HCEC 1CT (cell line): ENCODE results near the gene PEAK3.

ENCODE experiments used
- DNase-seq: peaks from one replicate; pipeline ENCODE4 v3.0.0-alpha.2; 2017

PEAK3 gene

DNA sequence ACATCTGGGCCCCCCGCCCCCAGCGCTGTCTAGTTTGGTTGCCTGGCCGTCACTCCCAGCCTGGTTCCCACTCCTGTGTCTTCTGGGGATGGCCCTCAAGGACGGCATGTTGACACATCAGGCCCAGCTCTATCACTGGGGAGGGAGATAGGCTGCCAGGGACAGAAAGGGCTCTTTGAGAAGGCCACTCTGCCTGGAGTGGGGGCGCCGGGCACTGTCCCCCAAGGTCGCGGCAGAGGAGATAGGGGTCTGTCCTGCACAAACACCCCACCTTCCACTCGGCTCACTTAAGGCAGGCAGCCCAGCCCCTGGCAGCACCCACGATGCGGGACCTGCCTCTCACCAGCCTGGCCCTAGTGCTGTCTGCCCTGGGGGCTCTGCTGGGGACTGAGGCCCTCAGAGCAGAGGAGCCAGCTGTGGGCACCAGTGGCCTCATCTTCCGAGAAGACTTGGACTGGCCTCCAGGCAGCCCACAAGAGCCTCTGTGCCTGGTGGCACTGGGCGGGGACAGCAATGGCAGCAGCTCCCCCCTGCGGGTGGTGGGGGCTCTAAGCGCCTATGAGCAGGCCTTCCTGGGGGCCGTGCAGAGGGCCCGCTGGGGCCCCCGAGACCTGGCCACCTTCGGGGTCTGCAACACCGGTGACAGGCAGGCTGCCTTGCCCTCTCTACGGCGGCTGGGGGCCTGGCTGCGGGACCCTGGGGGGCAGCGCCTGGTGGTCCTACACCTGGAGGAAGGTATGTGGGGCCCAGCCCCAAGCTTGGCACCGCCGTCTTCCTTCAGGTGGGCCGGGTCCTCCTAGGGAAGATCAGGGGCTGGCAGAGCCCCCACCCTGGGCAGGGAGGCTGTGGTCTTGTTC is 32.7 kb downstream of the PEAK3 start, which contains the start of gene AMH:
TSS of gene AMH (plus strand) at position 314 of the 857 bp plus-strand sequence. CDS start at position 324, 10 bp downstream.
- DNase-seq: no peak

DNA sequence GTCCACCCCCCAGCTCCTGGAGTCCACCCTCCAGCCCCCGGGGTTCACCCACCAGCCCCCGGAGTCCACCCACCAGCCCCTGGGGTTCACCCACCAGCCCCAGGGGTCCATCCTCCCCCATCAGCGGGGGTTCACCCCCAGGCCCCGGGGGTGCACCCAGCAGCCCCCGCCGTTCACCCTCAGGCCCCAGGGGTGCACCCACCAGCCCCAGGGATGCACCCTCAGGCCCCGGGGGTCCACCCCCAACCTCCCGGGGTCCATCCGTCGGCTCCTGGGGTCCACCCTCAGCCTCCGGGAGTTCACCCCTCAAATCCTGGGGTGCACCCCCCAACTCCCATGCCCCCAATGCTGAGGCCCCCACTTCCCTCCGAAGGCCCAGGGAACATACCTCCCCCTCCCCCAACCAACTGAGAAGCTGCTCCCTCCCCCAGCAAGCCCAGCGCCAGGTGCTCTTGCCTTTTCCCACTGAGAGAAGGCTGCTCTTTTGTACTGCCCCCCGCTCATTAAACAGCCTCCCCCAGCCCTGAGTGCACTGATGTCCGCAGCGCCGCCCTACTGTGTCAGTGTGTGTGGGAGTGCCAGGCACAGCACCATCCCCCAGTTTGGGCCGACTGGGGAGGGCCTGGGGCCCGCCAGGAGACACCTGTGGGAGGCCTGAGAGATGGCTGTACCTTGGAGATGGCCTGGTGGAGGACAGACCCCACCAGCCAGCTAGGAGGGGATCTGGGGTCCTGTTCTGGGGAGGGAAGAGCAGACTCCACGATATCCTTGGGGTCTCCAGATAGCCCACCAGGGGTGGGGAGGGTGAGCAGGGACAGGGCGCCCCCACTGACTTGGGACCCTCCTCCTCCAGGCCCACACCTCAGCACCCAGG is 33.6 kb downstream of the PEAK3 start:
- no peak for DNase-seq

DNA sequence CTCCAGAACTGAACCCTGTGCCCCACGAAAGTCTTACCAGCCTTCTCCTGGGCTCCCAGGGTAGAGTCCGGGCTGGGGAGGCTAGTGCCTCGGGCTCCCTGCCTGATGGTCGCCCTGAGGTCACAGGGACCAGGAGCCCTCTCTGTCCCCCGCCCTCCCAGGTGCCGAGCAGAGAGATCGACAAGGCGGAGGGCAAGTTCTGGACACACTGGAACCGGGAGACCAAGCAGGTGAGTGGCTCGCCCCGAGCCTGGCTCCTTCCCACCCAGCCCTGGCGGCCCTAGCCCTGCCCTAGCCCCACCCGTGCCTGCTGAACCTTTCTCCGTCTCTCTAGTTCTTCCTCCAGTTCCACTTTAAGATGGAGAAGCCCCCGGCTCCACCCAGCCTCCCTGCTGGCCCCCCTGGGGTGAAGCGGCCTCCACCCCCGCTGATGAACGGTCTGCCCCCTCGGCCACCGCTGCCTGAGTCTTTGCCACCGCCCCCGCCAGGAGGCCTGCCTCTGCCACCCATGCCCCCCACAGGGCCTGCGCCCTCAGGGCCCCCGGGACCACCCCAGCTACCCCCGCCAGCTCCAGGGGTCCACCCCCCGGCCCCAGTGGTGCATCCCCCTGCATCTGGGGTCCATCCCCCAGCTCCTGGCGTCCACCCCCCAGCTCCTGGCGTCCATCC is 34.4 kb downstream of the PEAK3 start:
- DNase-seq: no peak

DNA sequence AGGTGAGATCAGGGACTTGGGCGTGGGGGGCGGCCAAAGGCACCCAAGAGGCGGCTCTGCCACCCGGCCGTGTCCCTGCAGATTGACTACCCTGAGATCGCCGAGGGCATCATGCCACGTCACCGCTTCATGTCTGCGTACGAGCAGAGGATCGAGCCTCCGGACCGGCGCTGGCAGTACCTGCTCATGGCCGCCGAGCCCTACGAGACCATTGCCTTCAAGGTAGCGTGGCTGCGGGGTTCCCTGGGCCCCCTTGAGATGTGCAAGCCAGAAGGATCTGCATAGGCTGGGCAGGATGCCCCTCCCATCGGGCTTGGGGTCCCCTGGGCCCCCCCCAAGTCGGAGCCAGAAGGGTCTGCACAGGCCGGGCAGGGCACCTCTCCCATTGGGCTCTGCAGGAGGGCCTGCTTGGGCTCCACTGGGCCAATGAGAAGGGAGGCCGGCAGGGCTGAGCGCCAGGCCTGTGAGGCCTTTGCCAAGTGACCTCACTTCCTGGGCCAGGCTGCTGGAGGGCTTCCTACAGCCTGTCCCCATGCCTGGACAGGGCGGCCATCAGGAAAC is 35.1 kb downstream of the PEAK3 start:
- DNase-seq: peak; percentile 53

DNA sequence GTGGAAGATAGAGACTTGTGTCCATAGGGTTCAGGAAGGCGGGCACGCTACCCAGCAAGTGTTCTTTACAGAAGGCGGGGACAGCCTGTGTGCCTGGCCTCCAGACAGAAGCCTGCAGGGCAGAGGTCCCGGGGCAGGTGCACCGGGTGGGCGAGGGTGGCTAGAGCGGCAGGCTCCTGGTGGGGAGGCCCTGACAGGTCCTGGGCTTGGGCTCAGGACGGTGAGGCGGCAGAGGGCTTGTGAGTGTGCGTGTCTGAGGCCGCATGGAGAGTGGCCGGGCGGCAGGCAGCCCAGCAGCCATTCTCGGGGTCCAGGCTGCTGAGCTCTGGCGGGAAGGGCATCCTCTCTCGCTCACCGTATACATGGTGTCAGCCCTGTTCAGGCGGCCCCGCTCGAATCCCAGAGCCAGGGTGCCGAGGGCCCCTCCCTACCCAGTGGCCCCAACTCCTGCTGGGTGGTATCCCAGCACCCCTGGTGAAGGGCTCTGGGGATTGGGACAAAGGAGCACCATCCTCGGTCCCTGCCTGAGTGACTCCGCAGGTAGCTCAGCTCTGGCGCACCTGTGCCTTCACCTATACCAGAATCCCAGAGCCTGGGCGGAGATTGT is 35.9 kb downstream of the PEAK3 start:
- DNase-seq: no peak

DNA sequence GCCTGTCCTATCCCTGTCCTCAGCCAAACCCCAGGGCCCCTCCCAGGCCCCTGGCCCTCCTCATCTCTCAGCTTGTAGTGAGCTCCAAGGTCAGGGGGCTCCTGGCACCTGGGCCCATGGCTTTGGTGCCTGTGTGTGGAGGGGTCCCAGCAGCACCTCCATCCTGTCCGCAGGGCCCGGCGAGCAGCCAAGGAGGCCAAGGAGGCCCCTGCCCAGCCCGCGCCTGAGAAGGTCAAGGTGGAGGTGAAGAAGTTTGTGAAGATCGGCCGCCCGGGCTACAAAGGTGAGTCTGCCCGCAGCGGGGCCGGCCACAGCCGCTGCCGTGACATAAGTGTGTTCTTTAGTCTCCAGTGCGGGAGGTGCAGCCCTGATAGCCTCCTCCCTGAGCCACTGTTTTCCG is 36.7 kb downstream of the PEAK3 start:
- DNase-seq: no peak

DNA sequence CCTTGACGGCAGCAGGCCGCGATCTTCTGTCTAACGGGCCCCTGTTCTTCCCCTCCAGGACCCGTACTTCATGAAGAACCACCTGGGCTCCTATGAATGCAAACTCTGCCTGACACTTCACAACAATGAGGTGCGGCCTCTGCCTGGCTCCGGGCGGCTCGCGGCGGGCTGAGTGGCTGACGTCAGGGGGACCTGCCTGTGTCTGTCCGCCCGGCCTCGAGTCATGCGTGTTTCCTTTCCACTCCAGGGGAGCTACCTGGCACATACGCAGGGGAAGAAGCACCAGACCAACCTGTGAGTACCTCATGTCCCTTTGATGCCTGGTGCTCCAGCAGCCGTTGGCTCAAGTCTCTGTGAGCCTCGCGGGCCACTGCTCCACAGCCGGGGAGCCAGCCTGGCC is 37.5 kb downstream of the PEAK3 start:
- no peak for DNase-seq

DNA sequence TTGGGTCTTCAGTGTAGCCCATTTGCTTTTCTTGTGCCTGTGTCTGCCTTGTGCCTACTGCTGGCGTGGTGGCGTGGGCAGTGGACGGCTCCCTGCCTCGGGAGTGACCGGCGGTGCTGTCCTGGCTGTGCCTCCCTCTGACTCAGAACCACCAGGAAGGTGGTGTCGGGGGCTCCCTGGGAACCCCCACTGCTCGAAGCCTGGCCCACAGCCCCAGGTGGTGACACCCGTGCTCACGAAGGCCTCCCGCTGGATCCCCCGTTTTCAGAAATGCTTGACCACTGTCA is 37.9 kb downstream of the PEAK3 start:
- DNase-seq: no peak

DNA sequence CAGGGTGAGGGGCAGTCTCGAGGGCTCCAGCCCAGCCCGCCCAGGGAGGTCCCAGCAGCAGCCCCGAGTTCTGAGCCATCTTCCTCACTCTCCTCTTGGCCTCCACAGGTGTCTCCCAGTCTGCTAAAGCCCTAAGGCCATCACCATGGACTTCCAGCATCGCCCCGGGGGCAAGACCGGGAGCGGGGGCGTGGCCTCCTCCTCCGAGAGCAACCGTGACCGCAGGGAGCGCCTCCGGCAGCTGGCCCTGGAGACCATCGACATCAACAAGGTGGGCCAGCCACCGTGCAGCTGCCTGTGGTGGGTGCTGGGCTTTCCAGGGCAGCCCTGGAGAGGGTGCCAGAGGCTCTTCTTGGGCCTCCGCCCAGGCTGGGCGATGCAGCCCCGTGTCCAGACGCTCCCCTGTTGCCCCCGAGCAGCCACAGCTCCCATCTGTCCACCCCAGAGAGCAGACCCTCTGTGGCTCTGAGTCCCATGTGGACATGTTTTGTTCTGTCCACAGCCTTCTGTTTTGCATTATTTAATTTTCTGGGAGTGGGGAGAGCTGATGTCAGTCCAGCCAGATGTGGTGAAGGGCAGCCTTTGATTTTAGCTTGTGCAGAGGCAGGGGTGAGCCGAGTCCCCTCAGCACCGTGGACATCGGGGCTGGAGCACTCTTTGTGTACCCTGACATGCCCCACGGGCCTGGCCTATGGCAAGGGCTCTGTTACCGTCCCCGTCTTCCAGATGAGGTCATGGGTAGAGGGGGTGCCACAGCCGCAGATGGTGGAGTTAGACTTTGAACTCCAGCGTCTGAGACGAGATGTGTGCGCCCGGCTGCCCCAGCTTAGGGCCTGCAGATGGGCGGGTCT is 38.5 kb downstream of the PEAK3 start:
- DNase-seq: no peak

DNA sequence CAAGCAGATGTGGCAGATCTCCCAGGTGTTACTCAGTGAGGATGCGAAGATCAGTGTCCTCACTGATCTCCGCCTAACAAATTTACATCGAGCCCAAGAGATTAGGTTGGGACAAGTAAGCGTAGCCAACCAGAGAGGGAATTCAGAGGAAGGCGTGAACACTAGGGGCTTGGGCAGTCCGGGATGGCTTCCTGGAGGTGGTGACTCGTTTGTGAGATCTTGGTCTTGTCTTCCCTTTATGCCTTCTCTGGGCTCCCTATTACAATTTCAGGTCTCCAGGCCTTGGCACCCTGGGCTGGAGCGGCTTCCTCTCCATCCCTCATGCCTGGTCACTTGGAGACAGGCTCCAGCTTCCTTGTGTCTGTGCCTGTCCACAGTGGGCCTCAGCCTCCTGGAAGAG is 39.2 kb downstream of the PEAK3 start:
- no peak for DNase-seq

DNA sequence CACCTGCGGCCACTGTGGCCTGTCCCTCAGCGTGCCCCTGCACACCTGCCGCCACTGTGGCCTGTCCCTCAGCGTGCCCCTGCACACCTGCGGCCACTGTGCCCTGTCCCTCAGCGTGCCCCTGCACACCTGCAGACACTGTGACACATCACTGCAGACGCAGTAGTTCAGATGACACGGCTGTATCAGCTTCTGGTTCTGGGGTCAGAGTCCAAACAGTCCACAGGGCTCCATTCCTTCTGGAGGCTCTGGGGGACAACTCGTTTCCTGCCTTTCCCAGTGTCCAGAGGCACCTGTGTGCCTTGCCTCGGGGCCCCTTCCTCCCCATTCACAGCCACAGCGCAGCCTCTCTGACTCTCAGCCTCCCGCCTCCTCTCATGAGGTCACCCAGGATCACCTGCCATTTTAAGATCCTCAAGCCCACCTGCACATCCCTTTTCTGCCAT is 39.9 kb downstream of the PEAK3 start:
- DNase-seq: no peak

DNA sequence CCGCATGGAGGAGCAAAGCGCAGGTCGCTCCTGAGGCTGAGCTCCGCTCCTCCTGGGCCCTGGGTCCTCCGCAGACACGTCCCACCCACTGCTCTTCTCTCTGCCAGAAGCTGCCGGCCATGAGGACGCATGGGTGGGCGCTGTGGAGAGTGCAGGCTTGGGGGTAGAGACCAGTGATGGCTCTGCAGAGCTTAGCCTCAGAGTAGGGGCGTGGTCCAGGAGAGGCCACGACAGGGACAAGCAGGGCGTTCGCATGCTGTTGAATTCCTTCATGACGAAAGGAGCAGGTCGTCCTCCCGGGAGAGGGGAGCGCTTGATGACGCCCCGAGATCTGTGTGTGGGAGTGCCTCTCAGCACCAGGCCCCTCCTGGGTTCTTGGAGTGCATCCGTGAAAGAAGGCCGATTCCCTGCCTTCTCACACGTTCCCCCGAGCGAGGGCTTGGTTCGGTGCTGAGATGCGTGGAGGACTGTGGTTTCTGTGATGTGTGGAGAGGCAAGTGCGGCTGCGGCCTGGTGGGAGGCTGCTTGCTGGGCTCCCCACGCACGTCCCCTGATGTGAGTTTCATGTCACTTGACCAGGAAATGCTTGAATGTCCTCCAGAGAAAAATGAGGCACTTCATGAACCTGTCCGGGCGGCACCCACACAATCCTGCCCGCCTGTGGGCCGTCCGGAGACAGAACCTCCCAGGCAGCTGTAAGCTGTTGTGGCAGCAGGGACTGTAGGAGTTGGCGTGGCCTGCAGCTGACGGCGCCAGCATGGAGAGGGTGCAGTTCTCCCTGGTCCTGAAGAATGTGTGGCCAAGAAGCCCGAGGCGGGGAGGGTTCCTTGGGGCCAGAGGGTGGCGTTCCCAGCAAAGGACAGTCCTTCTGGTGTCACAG is 40.9 kb downstream of the PEAK3 start:
- DNase-seq: no peak

DNA sequence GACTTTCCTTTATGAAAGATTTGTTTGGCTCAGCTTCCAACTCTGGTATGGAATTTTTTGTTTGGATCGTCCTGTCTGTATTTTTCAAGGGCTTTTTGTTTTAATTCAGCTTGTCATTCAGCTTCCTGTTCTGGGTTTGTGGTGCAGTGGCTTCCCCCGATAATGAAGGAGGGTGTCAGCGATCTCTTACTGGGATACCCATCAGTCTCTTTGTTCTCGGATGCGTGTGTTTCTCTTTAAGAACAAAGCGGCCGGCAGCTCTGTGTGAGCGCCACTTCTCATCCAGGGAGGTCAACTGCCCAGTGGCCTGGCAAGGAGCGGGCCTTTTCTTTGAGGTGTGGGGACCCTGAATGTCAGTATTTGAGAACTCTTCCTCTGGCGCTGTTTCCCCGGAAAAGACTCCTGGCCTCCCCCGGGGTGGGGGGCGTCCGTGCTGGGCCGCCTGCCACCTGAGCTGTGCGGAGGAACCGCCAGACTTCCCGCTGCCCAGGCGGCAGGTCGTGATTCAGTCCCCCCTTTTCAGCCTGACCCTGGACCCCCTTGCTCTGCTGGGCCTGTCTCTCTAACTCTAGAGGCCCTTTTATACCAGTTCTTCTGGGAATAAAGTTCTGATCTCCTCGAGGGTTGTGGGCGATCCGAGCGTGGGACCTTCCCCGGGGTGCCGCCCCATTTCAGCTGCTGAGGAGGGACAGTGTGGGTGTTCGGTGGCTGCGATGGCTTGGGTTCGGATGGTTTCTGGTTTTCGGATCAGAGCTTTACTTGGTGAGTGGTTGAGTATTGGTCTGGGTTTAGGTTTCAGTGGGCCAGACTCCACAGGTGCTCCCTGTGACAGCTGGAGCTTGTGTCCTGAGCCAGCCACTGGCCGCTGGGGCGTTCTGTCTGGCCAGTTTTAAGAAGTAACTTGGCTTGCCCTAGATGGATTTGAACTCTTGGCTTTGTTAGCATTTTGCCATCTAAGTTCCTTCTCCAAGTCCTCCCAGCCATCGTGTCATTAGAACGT is 41.9 kb downstream of the PEAK3 start:
- no peak for DNase-seq

DNA sequence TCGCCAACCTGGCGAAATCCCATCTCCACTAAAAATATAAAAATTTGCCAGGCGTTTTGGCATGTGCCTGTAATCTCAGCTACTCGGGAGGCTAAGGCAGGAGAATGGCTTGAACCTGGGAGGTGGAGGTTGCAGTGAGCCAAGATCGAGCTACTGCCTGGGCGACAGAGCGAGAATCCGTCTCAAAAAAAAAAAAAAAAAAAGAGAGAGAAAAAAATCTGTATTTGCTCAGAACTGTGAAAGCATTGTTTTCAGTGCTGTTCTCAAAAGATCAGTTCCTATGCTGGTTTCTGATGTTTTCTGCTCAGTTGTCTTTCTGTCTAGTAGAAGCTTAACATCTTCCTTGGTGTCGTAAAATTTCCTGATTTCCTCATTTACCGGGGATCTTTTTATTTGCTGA is 42.8 kb downstream of the PEAK3 start:
- DNase-seq: no peak

DNA sequence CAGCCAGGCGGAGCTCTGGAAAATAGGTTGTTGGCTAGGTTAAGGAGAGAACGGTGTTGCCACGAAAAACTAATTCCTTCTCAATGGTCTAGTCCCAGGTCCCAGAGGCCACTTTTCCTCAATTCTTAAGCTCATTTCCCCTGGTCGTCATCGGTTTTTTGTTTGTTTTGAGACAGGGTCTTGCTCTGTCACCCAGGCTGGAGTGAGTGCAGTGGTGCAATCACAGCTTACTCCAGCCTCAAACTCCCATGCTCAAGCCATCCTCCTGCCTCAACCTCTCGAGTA is 44.2 kb downstream of the PEAK3 start:
- DNase-seq: no peak

DNA sequence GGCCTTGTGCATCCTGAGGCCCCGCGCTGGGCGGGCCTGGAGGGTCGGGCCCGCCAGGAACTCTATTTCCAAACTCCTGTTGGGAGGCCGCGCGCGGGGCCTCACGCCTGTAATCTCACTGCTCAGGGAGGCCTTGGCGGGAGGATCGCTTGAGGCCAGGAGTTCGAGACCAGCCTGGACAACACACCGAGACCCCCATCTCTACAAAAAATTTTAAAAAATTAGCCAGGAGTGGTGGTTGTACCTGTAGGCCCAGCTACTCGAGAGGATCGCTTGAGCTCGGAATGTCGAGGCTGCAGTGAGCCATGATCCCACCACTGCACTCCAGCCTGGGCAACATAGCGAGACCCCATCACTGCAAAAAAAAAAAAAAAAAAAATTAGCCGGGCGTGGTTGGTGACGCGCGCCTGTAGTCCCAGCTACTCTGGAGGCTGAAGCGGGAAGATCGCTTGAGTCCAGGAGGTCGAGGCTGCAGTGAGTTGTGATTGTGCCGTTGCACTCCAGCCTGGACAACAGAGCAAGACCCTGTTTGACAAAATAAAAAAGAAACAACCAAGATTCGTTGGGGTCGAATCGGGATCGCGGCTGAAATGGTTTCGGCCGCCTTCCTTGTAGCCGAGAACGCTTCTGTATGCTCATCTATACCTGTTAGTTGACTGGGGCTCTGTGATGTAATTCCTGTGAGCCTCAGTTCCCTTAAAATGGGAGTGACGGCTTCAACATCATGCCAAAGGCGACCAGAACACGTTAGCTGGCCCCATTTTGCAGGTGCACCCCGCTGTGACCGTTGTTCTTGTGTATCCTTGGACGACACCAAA is 44.7 kb downstream of the PEAK3 start:
- DNase-seq: no peak

DNA sequence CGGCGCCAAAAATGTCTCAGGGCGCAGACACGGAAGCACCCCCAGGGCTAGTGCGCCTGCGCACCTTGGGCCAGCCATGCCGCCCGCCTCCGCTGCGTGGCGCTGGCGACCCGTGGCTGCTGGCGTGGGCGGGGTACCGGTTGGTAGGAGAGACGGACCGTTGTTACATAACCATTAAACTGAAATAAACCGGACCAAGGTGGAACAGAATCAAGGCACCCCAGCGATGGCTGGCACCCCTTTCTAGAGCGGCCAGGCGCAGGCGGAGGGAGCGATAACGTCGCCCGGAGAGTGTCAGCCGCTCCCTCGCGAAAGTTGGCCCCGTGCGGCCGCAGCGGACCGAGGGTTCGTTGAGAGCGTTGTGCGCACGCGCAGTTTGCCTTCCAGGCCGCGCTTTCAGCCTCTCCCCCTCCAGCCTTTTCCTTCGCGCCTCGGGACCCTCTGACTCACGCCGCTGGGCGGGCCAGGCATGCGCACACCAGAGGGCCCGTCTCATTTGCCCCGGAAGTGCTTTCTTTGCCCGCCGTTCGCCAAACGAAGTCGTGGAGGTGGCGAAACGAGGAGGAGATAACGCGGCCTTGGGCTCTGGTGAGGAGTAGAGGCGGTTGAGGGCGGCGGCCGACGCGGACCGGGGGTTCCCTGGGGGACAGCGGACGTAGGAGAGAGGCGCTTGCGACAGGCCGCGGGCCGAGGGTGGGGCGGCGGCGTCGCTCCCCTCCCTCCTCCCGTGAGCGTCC is 45.5 kb downstream of the PEAK3 start, which contains the start of the genes PLEKHJ1 and SF3A2:
TSS of gene PLEKHJ1 (minus strand) at position 16 of the 737 bp plus-strand sequence. CDS start 81 bp downstream, outside the sequence.
TSS of gene SF3A2 (plus strand) at position 511 of the 737 bp plus-strand sequence. CDS start 6,595 bp downstream, outside the sequence.
- DNase-seq: peak; percentile 97

DNA sequence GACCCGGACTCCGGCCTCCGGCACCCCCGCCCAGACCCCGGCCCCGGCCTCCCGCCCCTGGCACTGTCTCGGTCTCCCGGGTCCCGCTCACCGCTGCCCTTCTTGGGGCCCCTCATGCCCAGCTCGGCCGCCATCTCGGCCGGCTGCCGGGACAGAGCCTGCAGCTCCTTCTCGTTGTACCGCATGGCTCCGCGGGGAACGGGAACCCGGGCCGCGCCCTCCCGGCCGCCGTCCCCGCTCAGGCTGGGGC is 46.0 kb downstream of the PEAK3 start:
- no peak for DNase-seq
